ENCODE results near the gene DCDC2.
A peak's percentile ranks its signal among the peaks of the same experiment; 100 is the strongest.
"Not testable (repeated sequence)": the region's sequence is repeated elsewhere in the genome, so short reads cannot be mapped to it uniquely, and the experiment has no call there.

DCDC2 gene

DNA sequence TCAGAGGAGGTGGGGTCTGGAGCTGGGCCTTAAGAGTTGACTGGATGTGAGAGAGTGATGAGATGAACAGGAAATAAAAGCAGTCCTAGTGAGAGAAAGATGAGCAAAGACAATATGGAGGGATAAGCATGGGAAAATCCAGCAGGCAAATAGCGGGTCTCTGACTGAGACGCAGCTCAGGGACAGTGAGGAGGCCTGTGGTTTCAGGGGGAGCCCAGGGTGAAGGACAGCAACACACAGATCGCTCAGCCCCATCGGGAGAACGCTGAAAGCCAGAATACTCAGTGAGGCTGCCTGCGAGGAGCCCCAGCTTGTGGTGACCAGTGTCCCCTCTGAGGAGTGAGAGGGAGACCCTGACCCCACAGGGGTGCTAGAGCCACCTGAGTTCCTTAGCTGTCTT, 16.8 kb upstream of the DCDC2 start:
- no peaks in the 10 kb centered on the region for H3K27me3 ChIP-seq (ENCODE audit: insufficient read depth, low read depth)

DNA sequence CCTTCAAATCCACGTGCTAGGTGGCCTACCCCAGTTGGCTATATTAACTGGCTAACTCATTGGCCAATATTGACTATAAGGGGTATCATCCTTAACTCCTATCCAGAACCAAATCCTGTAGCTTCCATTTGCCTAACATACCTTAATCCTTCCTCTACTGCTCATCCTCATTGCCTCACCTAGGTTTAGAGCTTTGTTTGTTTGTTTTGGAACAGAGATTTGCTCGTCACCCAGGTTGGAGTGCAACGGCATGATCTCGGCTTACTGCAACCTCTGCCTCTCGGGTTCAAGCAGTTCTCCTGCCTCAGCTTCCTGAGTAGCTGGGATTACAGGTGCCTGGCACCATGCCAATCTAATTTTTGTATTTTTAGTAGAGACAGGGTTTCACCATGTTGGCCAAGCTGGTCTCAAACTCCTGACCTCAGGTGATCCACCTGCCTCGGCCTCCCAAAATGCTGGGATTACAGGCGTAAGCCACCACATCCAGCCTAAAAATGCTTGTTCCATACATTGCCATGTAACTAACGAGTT, 7.3 kb upstream of the DCDC2 start:
- not testable (repeated sequence) for H4K20me1 ChIP-seq (ENCODE audit: insufficient read depth); H3K4me2 ChIP-seq; H3K36me3 ChIP-seq (ENCODE audit: insufficient read depth); H3K27me3 ChIP-seq (ENCODE audit: insufficient read depth, low read depth); H2AFZ ChIP-seq (ENCODE audit: low read depth); H3K27ac ChIP-seq; H3K4me1 ChIP-seq (ENCODE audit: low read depth, poor library complexity, severe bottlenecking); H3K9ac ChIP-seq; H3K4me3 ChIP-seq (IDR thresholded peaks at IDR 0.05; ENCODE audit: insufficient read depth, low read depth, low read length); H3K79me2 ChIP-seq (ENCODE audit: insufficient read depth, low read depth)

More for the DNA sequence above, 16.8 kb upstream of the DCDC2 start:
- H3K9ac ChIP-seq: no peak overlapping the region
- no peaks in the 10 kb centered on the region for H4K20me1 ChIP-seq (ENCODE audit: insufficient read depth)
- no peaks in the 10 kb centered on the region for H3K4me1 ChIP-seq (ENCODE audit: low read depth, poor library complexity, severe bottlenecking)
- H3K79me2 ChIP-seq (ENCODE audit: insufficient read depth, low read depth): no peaks in the 10 kb centered on the region
- no peaks in the 10 kb centered on the region for H3K36me3 ChIP-seq (ENCODE audit: insufficient read depth)
- no peak overlapping the region for H3K4me2 ChIP-seq
- no peak overlapping the region for H3K27ac ChIP-seq
- TF ChIP-seq, protein P1, sequence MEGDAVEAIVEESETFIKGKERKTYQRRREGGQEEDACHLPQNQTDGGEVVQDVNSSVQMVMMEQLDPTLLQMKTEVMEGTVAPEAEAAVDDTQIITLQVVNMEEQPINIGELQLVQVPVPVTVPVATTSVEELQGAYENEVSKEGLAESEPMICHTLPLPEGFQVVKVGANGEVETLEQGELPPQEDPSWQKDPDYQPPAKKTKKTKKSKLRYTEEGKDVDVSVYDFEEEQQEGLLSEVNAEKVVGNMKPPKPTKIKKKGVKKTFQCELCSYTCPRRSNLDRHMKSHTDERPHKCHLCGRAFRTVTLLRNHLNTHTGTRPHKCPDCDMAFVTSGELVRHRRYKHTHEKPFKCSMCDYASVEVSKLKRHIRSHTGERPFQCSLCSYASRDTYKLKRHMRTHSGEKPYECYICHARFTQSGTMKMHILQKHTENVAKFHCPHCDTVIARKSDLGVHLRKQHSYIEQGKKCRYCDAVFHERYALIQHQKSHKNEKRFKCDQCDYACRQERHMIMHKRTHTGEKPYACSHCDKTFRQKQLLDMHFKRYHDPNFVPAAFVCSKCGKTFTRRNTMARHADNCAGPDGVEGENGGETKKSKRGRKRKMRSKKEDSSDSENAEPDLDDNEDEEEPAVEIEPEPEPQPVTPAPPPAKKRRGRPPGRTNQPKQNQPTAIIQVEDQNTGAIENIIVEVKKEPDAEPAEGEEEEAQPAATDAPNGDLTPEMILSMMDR (conservative IDR thresholded peaks at IDR 0.05; ENCODE audit: low read depth, low read length): no peak
- no peak overlapping the region for H2AFZ ChIP-seq (ENCODE audit: low read depth)
- no peak overlapping the region for H3K4me3 ChIP-seq (IDR thresholded peaks at IDR 0.05; ENCODE audit: insufficient read depth, low read depth, low read length)

DNA sequence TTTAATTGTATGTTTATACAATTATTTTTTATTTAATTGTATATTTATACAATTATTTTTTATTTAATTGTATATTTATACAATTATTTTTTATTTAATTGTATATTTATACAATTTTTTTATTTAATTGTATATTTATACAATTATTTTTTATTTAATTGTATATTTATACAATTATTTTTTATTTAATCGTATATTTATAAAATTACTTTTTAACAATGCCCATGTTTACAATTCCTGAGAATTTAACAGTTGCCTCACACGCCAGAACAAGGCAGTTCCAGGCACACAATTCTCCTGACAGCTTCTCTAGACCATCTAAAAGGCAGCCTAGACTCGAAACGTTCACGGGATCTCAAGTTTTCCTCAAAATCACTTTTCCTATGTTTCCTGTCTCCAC, 4.5 kb upstream of the DCDC2 start:
- H3K4me3 ChIP-seq (IDR thresholded peaks at IDR 0.05; ENCODE audit: insufficient read depth, low read depth, low read length); H3K4me1 ChIP-seq (ENCODE audit: low read depth, poor library complexity, severe bottlenecking); H3K9ac ChIP-seq; H3K27me3 ChIP-seq (ENCODE audit: insufficient read depth, low read depth); H2AFZ ChIP-seq (ENCODE audit: low read depth); H3K36me3 ChIP-seq (ENCODE audit: insufficient read depth); H4K20me1 ChIP-seq (ENCODE audit: insufficient read depth); H3K79me2 ChIP-seq (ENCODE audit: insufficient read depth, low read depth); H3K4me2 ChIP-seq; H3K27ac ChIP-seq: not testable (repeated sequence)

DNA sequence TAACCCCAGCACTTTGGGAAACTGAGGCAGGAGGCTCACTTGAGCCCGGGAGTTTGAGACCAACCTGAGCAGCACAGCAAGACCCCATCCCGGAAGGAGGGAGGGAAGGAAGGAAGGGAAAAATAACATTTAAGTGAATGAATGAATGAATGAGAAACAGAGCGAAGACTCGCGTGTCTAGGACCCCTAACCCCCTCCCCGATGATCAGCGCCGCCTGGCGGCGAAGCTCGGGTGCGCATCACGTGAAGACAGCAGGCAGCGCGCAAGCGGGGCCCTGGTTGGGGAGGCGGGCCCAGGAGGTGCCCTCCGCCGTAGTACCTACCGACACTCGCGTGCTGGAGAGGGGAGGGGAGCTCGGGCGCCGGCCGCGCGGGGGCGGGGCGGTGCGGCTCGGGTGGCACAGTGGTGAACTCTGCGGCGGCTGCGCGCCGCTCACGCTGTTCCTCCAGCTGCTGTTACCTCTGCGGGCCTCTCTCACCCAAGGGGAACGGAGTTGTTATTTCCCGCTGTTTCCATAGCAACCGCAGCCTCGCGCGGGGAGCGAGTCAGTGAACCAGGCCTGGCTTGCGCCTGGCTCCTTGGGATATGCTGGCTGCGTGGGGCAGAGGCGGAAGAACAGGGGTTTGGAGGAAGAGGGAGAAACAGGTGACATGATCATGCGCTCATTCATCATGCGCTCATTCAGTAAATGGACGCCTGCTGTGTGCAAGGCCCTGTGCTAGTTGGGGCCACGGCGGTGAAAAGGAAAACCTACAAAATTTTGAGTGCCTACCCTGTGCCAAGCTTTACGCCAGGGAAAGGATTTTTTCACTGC, 2.0 kb upstream of the DCDC2 start:
- no peaks in the 10 kb centered on the region for H3K27me3 ChIP-seq (ENCODE audit: insufficient read depth, low read depth)
- H3K27ac ChIP-seq: peak overlapping the region; percentile 81
- peak overlapping the region; percentile 68 for H3K4me2 ChIP-seq
- H3K9ac ChIP-seq: peak overlapping the region; percentile 64
- no peak overlapping the region for H3K4me3 ChIP-seq (IDR thresholded peaks at IDR 0.05; ENCODE audit: insufficient read depth, low read depth, low read length)
- TF ChIP-seq, protein P1 (conservative IDR thresholded peaks at IDR 0.05; ENCODE audit: low read depth, low read length): peak; percentile 91
- H3K79me2 ChIP-seq (ENCODE audit: insufficient read depth, low read depth): no peaks in the 10 kb centered on the region
- peaks cover 3% of the 10 kb centered on the region for H3K4me1 ChIP-seq (ENCODE audit: low read depth, poor library complexity, severe bottlenecking)
- peak overlapping the region; percentile 84 for H2AFZ ChIP-seq (ENCODE audit: low read depth)
- no peaks in the 10 kb centered on the region for H3K36me3 ChIP-seq (ENCODE audit: insufficient read depth)
- H4K20me1 ChIP-seq (ENCODE audit: insufficient read depth): no peaks in the 10 kb centered on the region

DNA sequence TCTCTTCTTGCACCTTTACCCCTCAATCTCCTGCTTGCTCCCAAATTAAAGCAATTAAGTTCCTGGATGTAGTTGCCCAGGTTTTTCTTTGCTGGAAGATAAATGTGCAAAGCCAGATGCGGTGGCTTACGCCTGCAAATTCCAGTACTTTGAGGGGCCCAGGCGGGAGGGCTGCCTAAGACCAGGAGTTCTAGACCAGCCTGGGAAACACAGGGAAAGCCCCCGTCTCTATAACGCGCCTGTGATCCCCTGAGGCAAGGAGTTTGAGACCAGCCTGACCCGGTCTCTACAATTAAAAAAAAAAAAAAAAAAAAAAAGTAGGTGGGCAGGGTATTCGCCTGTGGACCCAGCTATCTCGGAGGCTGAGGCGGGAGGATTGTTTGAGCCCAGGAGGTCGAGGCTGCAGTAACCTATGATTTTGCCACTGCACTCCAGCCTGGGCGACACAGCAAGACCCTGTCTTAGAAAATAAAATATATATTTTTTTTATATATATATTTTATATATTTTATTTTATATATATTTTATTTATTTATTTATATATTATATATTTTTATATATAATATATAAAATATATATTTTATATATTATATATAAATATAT, 461 bp upstream of the DCDC2 start:
- H3K27ac ChIP-seq: no peak overlapping the region
- no peak overlapping the region for H3K4me2 ChIP-seq
- peaks cover 3% of the 10 kb centered on the region for H3K4me1 ChIP-seq (ENCODE audit: low read depth, poor library complexity, severe bottlenecking)
- H2AFZ ChIP-seq (ENCODE audit: low read depth): no peak overlapping the region
- H3K36me3 ChIP-seq (ENCODE audit: insufficient read depth): no peaks in the 10 kb centered on the region
- H3K79me2 ChIP-seq (ENCODE audit: insufficient read depth, low read depth): no peaks in the 10 kb centered on the region
- no peaks in the 10 kb centered on the region for H4K20me1 ChIP-seq (ENCODE audit: insufficient read depth)
- TF ChIP-seq, protein P1 (conservative IDR thresholded peaks at IDR 0.05; ENCODE audit: low read depth, low read length): no peak
- no peak overlapping the region for H3K9ac ChIP-seq
- H3K4me3 ChIP-seq (IDR thresholded peaks at IDR 0.05; ENCODE audit: insufficient read depth, low read depth, low read length): no peak overlapping the region
- H3K27me3 ChIP-seq (ENCODE audit: insufficient read depth, low read depth): no peaks in the 10 kb centered on the region

All from KMS-11 (cell line).